Inflammatory macrophage (primary cell): ENCODE data around the gene CUL5.
"Not testable (repeated sequence)": the region's sequence is repeated elsewhere in the genome, so short reads cannot be mapped to it uniquely, and the experiment has no call there.

ENCODE experiments used
- DNase-seq, 2 donors: peaks; one replicate each; pipeline ENCODE4 v3.0.0-alpha.2; 2020 to 2022

Gene CUL5

DNA sequence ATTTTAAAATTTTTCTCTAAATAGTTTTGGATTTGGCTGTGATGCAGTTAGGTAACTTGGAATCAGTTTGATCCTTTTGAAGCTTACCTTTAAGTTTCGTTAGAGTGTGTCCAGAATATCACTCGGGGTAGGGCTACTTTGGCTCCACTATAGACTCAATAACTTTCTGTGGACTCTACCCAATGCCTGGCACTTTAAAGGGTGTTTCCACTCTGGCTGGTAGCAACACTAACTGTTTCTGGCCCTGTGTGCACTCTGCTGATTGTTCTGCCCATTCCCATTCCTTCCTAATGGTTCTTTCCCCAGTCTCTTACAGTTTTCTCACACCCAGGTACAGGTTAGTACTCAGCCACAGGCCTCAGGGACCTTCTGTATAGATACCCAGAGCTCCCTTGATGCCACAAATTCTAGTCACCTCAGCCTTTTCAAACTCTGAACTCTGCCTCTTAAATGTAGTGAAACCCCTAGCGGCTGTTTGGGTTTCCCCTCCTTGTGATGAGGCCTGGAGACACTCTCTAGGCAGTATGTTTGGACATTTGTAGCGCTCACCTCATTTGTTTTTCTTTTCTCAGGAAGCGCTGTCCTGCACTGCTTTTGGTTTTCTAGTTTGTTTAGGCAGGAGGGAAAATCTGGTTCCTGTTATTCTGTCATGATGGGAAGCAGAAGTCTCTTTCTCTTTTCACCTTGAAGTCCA lies 16.8 kb downstream of the CUL5 start:
- DNase-seq: no peak

- no peak for DNase-seq
These were observed 18.4 kb downstream of the CUL5 start for GRCh38 chr11:108027057-108027456.

DNA sequence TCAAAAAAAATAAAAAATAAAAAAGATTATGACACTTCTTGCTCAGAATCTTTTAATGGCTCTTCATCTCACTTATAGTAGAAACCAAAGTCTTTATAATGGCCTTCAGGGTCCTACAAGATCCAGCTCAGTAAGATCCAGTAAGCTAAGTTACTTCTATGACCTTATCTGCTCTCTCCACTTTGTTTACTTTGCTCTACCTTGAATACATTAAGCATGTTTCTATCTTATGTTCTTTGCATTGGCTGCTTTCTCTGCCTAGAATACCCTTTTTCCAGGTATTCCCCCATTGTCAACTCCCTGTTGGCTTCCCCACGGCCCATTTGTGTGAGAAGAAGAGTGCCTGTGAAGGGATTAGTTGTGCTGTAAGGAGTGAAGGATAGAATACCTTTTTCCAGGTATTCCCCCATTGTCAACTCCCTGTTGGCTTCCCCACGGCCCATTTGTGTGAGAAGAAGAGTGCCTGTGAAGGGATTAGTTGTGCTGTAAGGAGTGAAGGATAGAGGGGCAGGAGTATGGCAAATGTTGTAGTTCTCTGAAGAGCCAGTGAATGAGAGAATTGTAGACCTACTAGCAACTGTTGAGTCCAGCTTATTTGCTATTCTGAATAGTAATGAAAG lies 20.2 kb downstream of the CUL5 start:
- not testable (repeated sequence) for DNase-seq

DNA sequence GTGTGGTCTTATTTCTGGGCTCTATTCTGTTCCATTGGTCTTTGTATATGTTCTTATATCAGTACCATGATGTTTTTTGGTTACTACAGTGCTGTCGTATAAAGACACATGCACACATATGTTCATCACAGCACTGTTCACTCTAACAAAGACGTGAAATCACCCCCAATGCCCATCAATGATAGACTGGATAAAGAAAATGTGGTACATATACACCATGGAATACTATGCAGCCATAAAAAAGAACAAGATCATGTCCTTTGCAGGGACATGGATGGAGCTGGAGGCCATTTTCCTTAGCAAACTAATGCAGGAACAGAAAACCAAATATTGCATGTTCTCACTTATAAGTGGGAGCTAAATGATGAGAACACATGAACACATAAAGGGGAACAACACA lies 22.9 kb downstream of the CUL5 start:
- not testable (repeated sequence) for DNase-seq

GRCh38 chr11:108032800-108033199 lies 24.1 kb downstream of the CUL5 start:
- no peak for DNase-seq

GRCh38 chr11:108034034-108034433 lies 25.3 kb downstream of the CUL5 start:
- DNase-seq: no peak

- no peak for DNase-seq
These were observed 26.3 kb downstream of the CUL5 start for GRCh38 chr11:108034952-108035351.

DNA sequence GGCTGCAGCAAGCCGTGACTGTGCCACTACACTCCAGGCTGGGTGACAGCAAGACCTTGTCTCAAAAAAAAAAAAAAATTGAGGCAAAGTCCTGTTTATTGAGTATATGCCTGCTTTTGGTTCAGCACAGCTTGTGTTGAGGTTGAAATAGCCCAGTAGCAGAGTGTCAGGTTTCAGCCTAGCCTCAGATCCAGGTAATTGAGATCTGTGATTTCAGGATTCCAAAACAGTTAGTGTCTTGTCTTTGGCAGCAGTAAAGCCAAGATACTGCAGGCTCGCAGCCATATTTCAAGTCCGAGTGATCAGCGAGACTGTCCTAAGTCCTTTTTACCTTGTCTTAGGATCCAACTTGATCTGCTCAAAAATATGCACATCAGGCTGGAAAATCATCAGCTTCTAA lies 27.0 kb downstream of the CUL5 start:
- no peak for DNase-seq

- no peak for DNase-seq
These were observed 28.5 kb downstream of the CUL5 start for GRCh38 chr11:108037211-108037610.

DNA sequence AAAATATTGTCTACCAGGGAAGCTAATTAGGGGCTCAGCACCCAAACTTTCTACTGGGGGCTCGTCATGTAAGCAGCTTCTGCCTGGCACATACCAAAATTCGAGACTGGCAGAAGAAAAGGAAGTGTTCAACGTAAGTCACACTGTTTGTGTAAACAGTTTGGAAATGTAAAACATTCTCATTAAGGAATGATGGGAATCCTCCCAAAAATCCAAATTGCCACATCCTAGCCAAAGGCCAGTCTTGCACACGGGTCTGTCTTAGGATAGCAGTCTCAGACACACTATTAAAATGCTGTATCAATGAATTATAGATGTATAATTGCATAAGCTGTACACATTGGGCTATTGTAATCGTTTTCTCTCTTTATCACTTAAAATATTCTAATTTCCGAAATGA lies 28.9 kb downstream of the CUL5 start:
- DNase-seq: no peak

GRCh38 chr11:108048269-108048668 lies 39.6 kb downstream of the CUL5 start:
- no peak for DNase-seq

DNA sequence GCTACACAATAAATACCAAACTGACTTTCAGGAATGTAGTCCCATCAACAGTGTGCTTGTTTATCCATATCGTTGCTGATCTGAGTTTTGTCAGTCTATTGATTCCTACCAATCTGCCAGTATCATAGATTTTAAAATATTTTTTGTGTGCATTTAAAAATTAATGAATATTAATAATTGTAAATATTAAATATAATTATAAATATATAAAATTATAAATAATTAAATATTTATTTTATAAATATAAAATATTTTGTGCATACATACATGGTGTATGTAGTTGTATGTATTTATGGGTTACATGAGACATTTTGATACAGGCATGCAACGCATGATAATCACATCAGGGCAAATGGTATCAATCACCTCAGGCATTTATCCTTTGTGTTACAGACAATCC lies 53.6 kb downstream of the CUL5 start:
- no peak for DNase-seq

DNA sequence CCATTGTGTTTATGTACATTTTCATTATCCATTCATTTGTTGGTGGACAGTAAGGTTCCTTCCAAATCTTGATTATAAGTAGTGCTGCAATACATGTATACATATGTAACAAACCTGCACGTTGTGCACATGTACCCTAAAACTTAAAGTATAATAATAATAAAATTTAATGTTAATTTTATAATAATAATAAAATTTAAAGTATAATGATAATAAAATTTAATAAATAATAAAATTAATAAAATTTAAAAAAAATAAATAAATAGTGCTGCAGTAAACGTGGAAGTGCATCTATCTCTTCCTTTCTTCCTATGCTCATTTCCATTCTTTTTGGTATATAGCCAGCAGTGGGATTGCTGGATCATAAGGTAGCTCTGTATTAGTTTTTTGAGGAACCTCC lies 54.7 kb downstream of the CUL5 start:
- no peak for DNase-seq

- DNase-seq: no peak
These were observed 61.2 kb downstream of the CUL5 start for GRCh38 chr11:108069947-108070346.

DNA sequence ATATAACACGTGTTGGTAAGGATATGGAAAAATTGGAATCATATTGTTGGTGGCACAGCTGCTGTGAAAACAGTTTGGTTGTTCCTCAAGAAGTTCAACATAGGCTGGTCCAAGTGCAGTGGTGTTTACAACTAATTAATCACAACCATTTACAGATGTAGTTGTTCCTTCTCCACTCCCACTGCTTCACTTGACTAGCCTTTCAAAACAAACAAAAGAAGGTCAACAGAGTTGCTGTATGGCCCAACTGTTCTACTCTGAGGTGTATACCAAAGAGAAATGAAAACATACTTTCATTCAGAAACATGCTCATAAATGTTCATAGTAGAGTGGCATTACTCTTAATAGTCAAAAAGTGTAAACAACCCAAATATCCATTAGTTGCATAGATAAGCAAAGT lies 76.1 kb downstream of the CUL5 start:
- no peak for DNase-seq

DNA sequence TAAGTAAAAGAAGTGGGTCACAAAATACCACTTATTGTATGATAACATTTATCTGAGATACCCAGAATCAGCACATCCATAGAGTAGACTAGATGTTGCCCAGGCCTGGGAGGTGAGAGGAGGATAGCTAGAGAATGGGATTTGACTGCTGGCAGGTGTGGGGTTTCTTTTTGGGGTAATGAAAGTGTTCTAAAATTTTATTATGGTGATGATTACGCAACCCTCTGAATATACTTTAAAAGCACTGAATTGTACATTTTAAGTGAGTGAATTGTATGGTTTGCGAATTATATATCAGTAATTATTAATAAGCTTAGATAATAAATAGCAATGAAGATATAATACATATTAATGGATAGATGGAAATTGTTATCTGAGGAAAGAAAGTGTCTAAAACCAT lies 77.0 kb downstream of the CUL5 start:
- no peak for DNase-seq

DNA sequence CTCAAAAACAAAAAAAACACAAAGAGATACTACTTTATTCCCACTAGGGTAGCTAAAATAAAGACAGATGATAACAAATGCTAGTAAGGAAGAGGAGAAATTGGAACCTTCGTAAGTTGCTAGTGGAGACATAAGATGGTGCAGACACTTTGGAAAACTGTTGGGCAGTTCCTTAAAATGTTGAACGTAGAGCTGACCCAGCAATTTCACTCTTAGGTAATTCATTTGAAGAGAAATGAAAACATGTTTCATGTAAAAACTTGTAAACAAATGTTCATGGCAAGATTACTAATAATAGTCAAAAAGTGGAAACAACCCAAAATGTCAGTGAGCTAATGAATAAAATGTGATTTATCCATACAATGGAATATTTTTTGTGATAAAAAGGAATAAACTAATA lies 83.4 kb downstream of the CUL5 start:
- no peak for DNase-seq

GRCh38 chr11:108093128-108093904 lies 84.6 kb downstream of the CUL5 start:
- no peak for DNase-seq

DNA sequence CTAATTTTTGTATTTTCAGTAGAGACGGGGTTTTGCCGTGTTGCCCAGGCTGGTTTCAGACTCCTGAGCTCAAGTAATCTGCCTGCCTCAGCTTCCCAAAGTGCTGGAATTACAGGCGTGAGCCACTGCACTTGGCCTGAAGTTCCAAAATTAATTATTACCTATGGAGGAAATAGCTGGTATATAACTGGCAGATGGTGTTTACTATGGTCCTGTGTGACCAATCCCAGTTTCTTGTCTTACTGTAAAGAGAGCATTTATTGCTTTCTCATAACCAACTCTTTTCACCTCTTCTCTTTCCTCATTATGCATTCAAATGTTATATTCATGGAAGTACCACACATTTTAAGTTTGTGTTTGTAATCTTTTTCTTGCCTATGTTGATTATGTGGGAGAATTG lies 88.5 kb downstream of the CUL5 start:
- no peak for DNase-seq

GRCh38 chr11:108101090-108101775 lies 92.5 kb downstream of the CUL5 start:
- no peak for DNase-seq

DNA sequence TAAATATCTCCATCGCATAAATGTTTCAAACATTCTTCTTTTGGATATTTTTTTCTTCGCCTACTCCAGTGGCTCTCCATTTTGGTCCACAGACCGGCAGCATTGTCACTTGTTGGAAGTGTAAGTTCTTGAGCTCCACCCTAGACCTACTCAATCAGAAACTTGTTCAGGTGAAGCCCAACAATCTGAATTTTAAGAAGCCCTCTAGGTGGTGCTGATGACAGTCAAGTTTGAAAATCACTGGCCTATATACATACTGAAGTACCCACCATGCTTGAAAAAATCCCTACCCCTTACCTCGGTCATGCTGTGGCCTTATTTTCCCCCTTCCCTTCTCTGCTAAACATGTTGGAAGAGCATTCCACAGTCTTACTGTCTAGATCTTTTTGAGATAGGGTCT lies 102.4 kb downstream of the CUL5 start:
- DNase-seq: no peak

DNA sequence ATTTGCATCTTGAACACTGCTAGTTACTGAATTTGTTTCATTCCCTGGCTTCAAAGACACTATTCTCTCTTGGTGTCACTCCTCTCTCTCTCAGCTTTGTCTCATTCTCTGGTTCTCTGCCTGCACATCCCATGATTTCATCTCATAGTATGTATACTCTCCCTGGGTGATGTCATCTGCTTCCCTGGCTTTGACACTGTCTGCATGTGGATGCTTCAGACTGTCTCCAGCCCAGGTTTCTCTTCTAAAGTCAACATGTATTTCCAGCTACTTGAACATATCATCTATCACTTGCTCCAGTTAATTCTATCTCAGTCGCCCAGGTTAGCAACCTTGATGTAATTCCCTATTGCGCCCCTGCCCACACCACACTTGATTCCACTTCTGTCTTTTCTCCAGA lies 103.4 kb downstream of the CUL5 start:
- no peak for DNase-seq

- DNase-seq: peak; percentile 6 to 10
These were observed 106.9 kb downstream of the CUL5 start for GRCh38 chr11:108115500-108116140.
